Fibroblast of lung (primary cell): Measurements from ENCODE around the gene VCPKMT. TPM values are rescaled to one million over a fixed set of nuclear protein-coding genes. Genes with fewer than 3 reads are reported as not detected.

Experiments
- DNase-seq, 2 donors: peaks; one replicate each; pipeline versions ENCODE4 v3.0.0 to v3.0.0-alpha.2; 2010; ENCODE audit warnings: low read depth in 2 of 2
- H2AFZ ChIP-seq: 2 replicates; pipeline ENCODE4 v1.5.1; 2012; ENCODE audit warnings: low read length, control low read depth, inconsistent platforms
- H3K27ac ChIP-seq: 2 replicates; pipeline ENCODE4 v1.5.1; 2011; ENCODE audit warnings: low read length, control low read depth; ENCODE audit not compliant: insufficient read depth
- H3K27me3 ChIP-seq: 2 replicates; pipeline ENCODE4 v1.5.1; 2011; ENCODE audit warnings: mild to moderate bottlenecking, low read length; ENCODE audit not compliant: control insufficient read depth, insufficient read depth
- H3K36me3 ChIP-seq: 2 replicates; pipeline ENCODE4 v1.5.1; 2011; ENCODE audit warnings: low read length; ENCODE audit not compliant: control insufficient read depth, insufficient read depth
- H3K4me1 ChIP-seq: 2 replicates; pipeline ENCODE4 v1.5.1; 2011; ENCODE audit warnings: low read length; ENCODE audit not compliant: control insufficient read depth, insufficient read depth; ENCODE audit errors: extremely low read depth
- H3K4me2 ChIP-seq: 2 replicates; pipeline ENCODE4 v1.5.1; 2011; ENCODE audit warnings: low read length, control low read depth; ENCODE audit not compliant: insufficient read depth; ENCODE audit errors: extremely low read depth
- H3K4me3 ChIP-seq, 4 experiments: fragments of 200-600 bp in 1 of 4; sonication (generic) in 1 of 4; replicated peaks in 1 of 4; 2 replicates each; pipeline ENCODE4 v1.5.1; 2011 to 2016; ENCODE audit warnings: low read length in 4 of 4, low read depth in 3 of 4, mild to moderate bottlenecking in 3 of 4, control low read depth in 2 of 4, inconsistent platforms in 1 of 4, mixed read lengths in 1 of 4; ENCODE audit not compliant: insufficient read depth in 1 of 4; ENCODE audit errors: control extremely low read depth in 1 of 4
- H3K79me2 ChIP-seq: 2 replicates; pipeline ENCODE4 v1.5.1; 2012; ENCODE audit warnings: mild to moderate bottlenecking, low read length, inconsistent platforms; ENCODE audit not compliant: control insufficient read depth, insufficient read depth
- H3K9ac ChIP-seq: 2 replicates; pipeline ENCODE4 v1.5.1; 2011; ENCODE audit warnings: mild to moderate bottlenecking, low read length, control low read depth; ENCODE audit not compliant: insufficient read depth
- H3K9me3 ChIP-seq: 2 replicates; pipeline ENCODE4 v1.5.1; 2012; ENCODE audit warnings: low read depth, low read length; ENCODE audit not compliant: control insufficient read depth, insufficient read depth
- H4K20me1 ChIP-seq: 2 replicates; pipeline ENCODE4 v1.5.1; 2011; ENCODE audit warnings: low read length; ENCODE audit not compliant: control insufficient read depth, insufficient read depth; ENCODE audit errors: extremely low read depth
- EZH2 ChIP-seq: IDR thresholded peaks from 2 replicates; pipeline ENCODE4 v1.5.1; 2012; ENCODE audit warnings: low read length, control low read depth, mild to moderate bottlenecking; ENCODE audit errors: missing control alignments
- polyA plus RNA-seq, 2 donors: library from polyadenylated mRNA; depleted of rRNA in 1 of 2; stranded (reverse) in 1 of 2; unstranded in 1 of 2; fragments of >200 nt; gene quantifications; 2 replicates each; pipeline ENCODE4 v1.2.1, GENCODE V29; 2011 to 2012; ENCODE audit warnings: missing spikeins in 1 of 2
- total RNA-seq: library from RNA; depleted of rRNA; stranded (reverse); fragments of >200 nt; gene quantifications from 2 replicates; pipeline ENCODE4 v1.2.1, GENCODE V29; 2014
- TF ChIP-seq, protein P1 (sequence below), 2 donors: IDR thresholded peaks in 1 of 2; conservative IDR thresholded peaks in 1 of 2; 1 replicate in 1 of 2; 2 replicates in 1 of 2; pipeline ENCODE4 v1.5.1; 2011 to 2012; ENCODE audit warnings: low read length in 2 of 2, control low read depth in 1 of 2, inconsistent platforms in 1 of 2, low read depth in 1 of 2, mild to moderate bottlenecking in 1 of 2

The VCPKMT gene
- total and polyA plus RNA-seq, 2 donors (not counting 1 experiment from before 2014, with no cell fraction given), result 3.6 to 5.3 TPM

DNA sequence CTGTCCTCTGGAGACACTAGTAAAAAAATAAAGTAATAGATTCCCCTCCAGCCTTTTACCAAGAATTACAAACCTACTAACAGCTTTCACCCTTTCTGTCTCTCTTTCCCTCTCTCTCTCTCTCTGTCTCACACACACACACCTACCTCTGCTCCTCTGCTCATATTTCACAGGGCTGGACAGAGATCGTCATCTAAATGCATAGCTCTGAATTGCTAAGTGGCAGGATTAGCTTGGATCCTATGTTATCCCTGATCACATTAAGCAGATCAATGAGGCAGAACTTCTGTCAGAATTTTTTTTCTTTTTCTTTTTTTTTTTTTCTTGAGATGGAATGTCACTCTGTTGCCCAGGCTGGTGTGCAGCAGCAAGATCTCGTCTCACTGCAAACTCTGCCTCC lies 22.9 kb downstream of the VCPKMT start:
- Histone ChIP-seq H3K9me3 (no peaks in the 10 kb centered on the region), H3K27ac (no peak overlapping the region), H3K36me3 (no peaks in the 10 kb centered on the region), H3K79me2 (no peaks in the 10 kb centered on the region), H3K4me3 (no peak overlapping the region), H4K20me1 (no peaks in the 10 kb centered on the region), H3K4me1 (no peaks in the 10 kb centered on the region), H3K4me2 (no peak overlapping the region), H3K27me3 (no peaks in the 10 kb centered on the region), H2AFZ (no peak overlapping the region), H3K9ac (no peak overlapping the region)
- DNase-seq, result no peak
- no peak for TF ChIP-seq EZH2
- TF ChIP-seq, protein P1, sequence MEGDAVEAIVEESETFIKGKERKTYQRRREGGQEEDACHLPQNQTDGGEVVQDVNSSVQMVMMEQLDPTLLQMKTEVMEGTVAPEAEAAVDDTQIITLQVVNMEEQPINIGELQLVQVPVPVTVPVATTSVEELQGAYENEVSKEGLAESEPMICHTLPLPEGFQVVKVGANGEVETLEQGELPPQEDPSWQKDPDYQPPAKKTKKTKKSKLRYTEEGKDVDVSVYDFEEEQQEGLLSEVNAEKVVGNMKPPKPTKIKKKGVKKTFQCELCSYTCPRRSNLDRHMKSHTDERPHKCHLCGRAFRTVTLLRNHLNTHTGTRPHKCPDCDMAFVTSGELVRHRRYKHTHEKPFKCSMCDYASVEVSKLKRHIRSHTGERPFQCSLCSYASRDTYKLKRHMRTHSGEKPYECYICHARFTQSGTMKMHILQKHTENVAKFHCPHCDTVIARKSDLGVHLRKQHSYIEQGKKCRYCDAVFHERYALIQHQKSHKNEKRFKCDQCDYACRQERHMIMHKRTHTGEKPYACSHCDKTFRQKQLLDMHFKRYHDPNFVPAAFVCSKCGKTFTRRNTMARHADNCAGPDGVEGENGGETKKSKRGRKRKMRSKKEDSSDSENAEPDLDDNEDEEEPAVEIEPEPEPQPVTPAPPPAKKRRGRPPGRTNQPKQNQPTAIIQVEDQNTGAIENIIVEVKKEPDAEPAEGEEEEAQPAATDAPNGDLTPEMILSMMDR (conservative IDR thresholded peaks at IDR 0.05 in 1 of 2, IDR thresholded peaks at IDR 0.05 in 1 of 2; ENCODE audit: low read depth in 1 of 2, low read length in 2 of 2), result no peak

DNA sequence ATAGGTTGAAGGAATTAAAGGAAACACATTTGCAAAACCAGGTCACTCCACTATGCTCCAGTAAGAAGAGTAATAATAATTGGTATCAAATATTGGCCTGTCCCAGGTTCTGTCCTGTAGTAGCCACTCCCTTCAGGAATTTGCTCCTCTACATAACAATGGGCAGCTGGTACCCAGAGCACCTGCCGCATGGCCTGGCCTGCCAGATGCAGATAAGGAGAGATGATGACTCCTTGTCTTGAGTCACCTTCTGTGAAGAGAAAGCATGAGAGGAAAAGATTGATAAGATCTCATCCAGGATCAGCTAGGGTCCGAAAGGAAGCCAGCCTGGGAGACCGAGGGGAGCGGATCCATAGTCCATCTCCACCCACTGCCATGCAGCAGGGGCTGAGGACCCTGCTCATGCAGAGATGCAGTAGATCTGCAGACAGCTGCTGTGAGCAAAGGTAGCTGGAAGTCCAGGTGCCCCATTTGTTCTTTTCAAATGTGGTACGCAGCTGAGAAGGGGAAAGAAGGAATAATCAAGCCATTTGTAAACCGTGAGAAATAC lies 24.3 kb downstream of the VCPKMT start:
- Histone ChIP-seq H3K79me2 (no peaks in the 10 kb centered on the region), H3K36me3 (no peaks in the 10 kb centered on the region), H3K4me3 (no peak overlapping the region), H3K9ac (no peak overlapping the region), H3K4me2 (no peak overlapping the region), H3K4me1 (no peaks in the 10 kb centered on the region), H3K9me3 (no peaks in the 10 kb centered on the region), H4K20me1 (no peaks in the 10 kb centered on the region), H3K27me3 (no peaks in the 10 kb centered on the region), H2AFZ (no peak overlapping the region), H3K27ac (no peak overlapping the region)
- DNase-seq, result no peak
- TF ChIP-seq, protein P1 (conservative IDR thresholded peaks at IDR 0.05 in 1 of 2, IDR thresholded peaks at IDR 0.05 in 1 of 2; ENCODE audit: low read depth in 1 of 2, low read length in 2 of 2), result no peak
- no peak for TF ChIP-seq EZH2

DNA sequence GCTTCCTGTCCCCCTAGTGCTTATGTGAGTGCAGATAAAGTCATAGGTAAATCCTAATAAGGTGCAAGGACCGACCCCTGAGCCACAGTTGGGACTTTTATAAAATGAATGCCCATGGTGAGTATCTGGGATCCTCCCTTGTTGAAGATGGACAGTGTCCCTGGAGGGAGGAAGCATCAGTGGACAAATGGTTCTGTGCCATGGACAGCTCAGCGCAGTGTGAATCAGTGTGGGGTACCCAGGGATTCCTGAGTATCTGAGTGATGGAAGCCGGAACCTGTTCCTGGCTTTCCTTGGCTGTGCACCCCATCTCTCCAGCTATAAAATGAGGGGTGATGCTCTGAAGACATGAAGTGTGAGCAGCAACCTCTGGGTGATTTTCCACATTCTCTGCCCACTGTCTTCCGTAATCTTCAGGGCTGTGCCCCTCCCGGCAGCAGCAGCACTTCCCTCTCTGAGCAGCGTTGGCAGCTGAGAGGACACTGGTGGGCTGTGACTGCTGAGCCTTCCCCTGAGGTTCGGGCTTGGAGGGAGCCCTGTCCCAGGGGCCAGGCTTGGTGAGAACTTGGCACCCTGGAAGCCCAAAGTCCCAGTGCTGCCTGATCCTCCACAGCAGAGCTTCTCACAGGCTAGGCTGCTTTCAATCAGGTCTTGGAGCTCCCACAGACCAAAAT lies 25.0 kb downstream of the VCPKMT start:
- Histone ChIP-seq H3K4me1 (no peaks in the 10 kb centered on the region), H3K27me3 (no peaks in the 10 kb centered on the region), H3K4me2 (no peak overlapping the region), H4K20me1 (no peaks in the 10 kb centered on the region), H3K36me3 (no peaks in the 10 kb centered on the region), H3K9me3 (no peaks in the 10 kb centered on the region), H3K79me2 (no peaks in the 10 kb centered on the region), H3K4me3 (no peak overlapping the region), H2AFZ (no peak overlapping the region), H3K27ac (no peak overlapping the region), H3K9ac (no peak overlapping the region)
- DNase-seq, result no peak
- TF ChIP-seq, protein P1 (conservative IDR thresholded peaks at IDR 0.05 in 1 of 2, IDR thresholded peaks at IDR 0.05 in 1 of 2; ENCODE audit: low read depth in 1 of 2, low read length in 2 of 2), result no peak
- no peak for TF ChIP-seq EZH2
